H9 (cell line): ENCODE results near the gene LILRB5. TPM values are rescaled to one million over a fixed set of nuclear protein-coding genes. Genes with fewer than 3 reads are reported as not detected.

Experiments
- DNase-seq: peaks from one replicate; pipeline ENCODE4 v3.0.0-alpha.2; 2017
- H2AFZ ChIP-seq: one replicate; pipeline ENCODE4 v1.6.1; 2013; ENCODE audit warnings: mild to moderate bottlenecking, low read length, control low read depth, moderate library complexity
- H2AK5ac ChIP-seq: 2 replicates; pipeline ENCODE4 v1.6.1; 2013; ENCODE audit warnings: low read length, control low read depth, mixed read lengths; ENCODE audit not compliant: insufficient read length
- H2BK120ac ChIP-seq: one replicate; pipeline ENCODE4 v1.6.1; 2013; ENCODE audit warnings: low read depth, mild to moderate bottlenecking, low read length, control low read depth, inconsistent platforms; ENCODE audit not compliant: poor library complexity, severe bottlenecking
- H2BK12ac ChIP-seq: 2 replicates; pipeline ENCODE4 v1.6.1; 2013; ENCODE audit warnings: low read length, control low read depth, mixed read lengths, low read depth; ENCODE audit not compliant: insufficient read length
- H2BK15ac ChIP-seq: 2 replicates; pipeline ENCODE4 v1.6.1; 2013; ENCODE audit warnings: low read depth, low read length, control low read depth
- H2BK20ac ChIP-seq: one replicate; pipeline ENCODE4 v1.6.1; 2013; ENCODE audit warnings: low read depth, mild to moderate bottlenecking, low read length, control low read depth, inconsistent platforms; ENCODE audit not compliant: poor library complexity, severe bottlenecking
- H2BK5ac ChIP-seq: 2 replicates; pipeline ENCODE4 v1.6.1; 2013; ENCODE audit warnings: low read length, control low read depth, mixed read lengths; ENCODE audit not compliant: insufficient read length
- H3K14ac ChIP-seq: 2 replicates; pipeline ENCODE4 v1.6.1; 2013; ENCODE audit warnings: low read length, control low read depth; ENCODE audit not compliant: insufficient read depth
- H3K18ac ChIP-seq: 2 replicates; pipeline ENCODE4 v1.6.1; 2013; ENCODE audit warnings: low read depth, mild to moderate bottlenecking, mixed read lengths, low read length, control low read depth; ENCODE audit not compliant: insufficient read length
- H3K23ac ChIP-seq: 2 replicates; pipeline ENCODE4 v1.6.1; 2013; ENCODE audit warnings: low read length, control low read depth, mixed read lengths, low read depth; ENCODE audit not compliant: insufficient read length
- H3K23me2 ChIP-seq: 2 replicates; pipeline ENCODE4 v1.6.1; 2013; ENCODE audit warnings: low read depth, mild to moderate bottlenecking, mixed read lengths, low read length, control low read depth; ENCODE audit not compliant: insufficient read length, poor library complexity, severe bottlenecking
- H3K27ac ChIP-seq: 2 replicates; pipeline ENCODE4 v1.5.1; 2013; ENCODE audit warnings: low read length, control low read depth, mixed read lengths, low read depth; ENCODE audit not compliant: insufficient read length
- H3K27me3 ChIP-seq: 2 replicates; pipeline ENCODE4 v1.6.1; 2013; ENCODE audit warnings: low read length, control low read depth, inconsistent platforms; ENCODE audit not compliant: insufficient read depth
- H3K4ac ChIP-seq: 2 replicates; pipeline ENCODE4 v1.6.1; 2013; ENCODE audit warnings: low read depth, mild to moderate bottlenecking, control low read depth, inconsistent platforms, low read length, moderate library complexity
- H3K4me1 ChIP-seq: 2 replicates; pipeline ENCODE4 v1.6.1; 2013; ENCODE audit warnings: low read length, control low read depth, inconsistent platforms; ENCODE audit not compliant: insufficient read depth
- H3K4me2 ChIP-seq: 2 replicates; pipeline ENCODE4 v1.6.1; 2013; ENCODE audit warnings: low read length, control low read depth, mixed read lengths; ENCODE audit not compliant: insufficient read length, insufficient read depth
- H3K56ac ChIP-seq: 2 replicates; pipeline ENCODE4 v1.6.1; 2013; ENCODE audit warnings: low read depth, mild to moderate bottlenecking, mixed read lengths, low read length, control low read depth; ENCODE audit not compliant: insufficient read length
- H3K79me1 ChIP-seq: 2 replicates; pipeline ENCODE4 v1.6.1; 2013; ENCODE audit warnings: low read depth, mild to moderate bottlenecking, moderate library complexity, low read length, control low read depth, inconsistent platforms; ENCODE audit not compliant: insufficient read depth, poor library complexity, severe bottlenecking
- H3K79me2 ChIP-seq: 2 replicates; pipeline ENCODE4 v1.6.1; 2013; ENCODE audit warnings: low read length, control low read depth, inconsistent platforms; ENCODE audit not compliant: insufficient read depth
- H3K9ac ChIP-seq: 2 replicates; pipeline ENCODE4 v1.6.1; 2013; ENCODE audit warnings: low read length, control low read depth, mixed read lengths; ENCODE audit not compliant: insufficient read length; ENCODE audit errors: extremely low read depth
- H3K9me3 ChIP-seq: one replicate; pipeline ENCODE4 v1.6.1; 2013; ENCODE audit warnings: low read depth, low read length, inconsistent platforms; ENCODE audit not compliant: control insufficient read depth
- H3T11ph ChIP-seq: one replicate; pipeline ENCODE4 v1.6.1; 2013; ENCODE audit warnings: mild to moderate bottlenecking, low read length, control low read depth, inconsistent platforms
- H4K20me1 ChIP-seq: one replicate; pipeline ENCODE4 v1.6.1; 2013; ENCODE audit not compliant: control insufficient read depth, insufficient read length, insufficient read depth
- H4K5ac ChIP-seq: 2 replicates; pipeline ENCODE4 v1.6.1; 2013; ENCODE audit warnings: low read depth, mild to moderate bottlenecking, mixed read lengths, low read length, control low read depth; ENCODE audit not compliant: insufficient read length
- H4K8ac ChIP-seq: replicated peaks from 2 replicates; pipeline ENCODE4 v1.6.1; 2013; ENCODE audit warnings: low read length, control low read depth, mixed read lengths, low read depth; ENCODE audit not compliant: insufficient read length
- H4K91ac ChIP-seq: 2 replicates; pipeline ENCODE4 v1.6.1; 2013; ENCODE audit warnings: low read depth, mild to moderate bottlenecking, moderate library complexity, mixed read lengths, low read length, control low read depth; ENCODE audit not compliant: insufficient read length
- H3K27ac Mint-ChIP-seq, 3 experiments: 2 replicates in 2 of 3; 3 replicates in 1 of 3; pipeline ENCODE4 v1.8.0; 2020 to 2021; ENCODE audit warnings: mixed read lengths in 3 of 3, mild to moderate bottlenecking in 1 of 3, moderate library complexity in 1 of 3
- H3K27me3 Mint-ChIP-seq: 2 replicates; pipeline ENCODE4 v1.8.0; 2021; ENCODE audit warnings: low read depth, mild to moderate bottlenecking, moderate library complexity, mixed read lengths
- H3K36me3 Mint-ChIP-seq, 3 experiments: 2 replicates in 2 of 3; 3 replicates in 1 of 3; pipeline ENCODE4 v1.8.0; 2020 to 2021; ENCODE audit warnings: low read depth in 3 of 3, mixed read lengths in 3 of 3; ENCODE audit not compliant: insufficient read depth in 1 of 3
- H3K4me1 Mint-ChIP-seq, 2 experiments: 2 replicates each; pipeline ENCODE4 v1.8.0; 2020; ENCODE audit warnings: mixed read lengths in 2 of 2
- H3K4me3 Mint-ChIP-seq, 2 experiments: 2 replicates in 1 of 2; 3 replicates in 1 of 2; pipeline ENCODE4 v1.8.0; 2020 to 2021; ENCODE audit warnings: mild to moderate bottlenecking in 2 of 2, mixed read lengths in 2 of 2, moderate library complexity in 1 of 2
- H3K9me3 Mint-ChIP-seq, 2 experiments: 2 replicates in 1 of 2; 3 replicates in 1 of 2; pipeline ENCODE4 v1.8.0; 2020; ENCODE audit warnings: mild to moderate bottlenecking in 2 of 2, mixed read lengths in 2 of 2, moderate library complexity in 1 of 2
- WGBS: extraction: QIAGEN DNeasy Blood & Tissue Kit; methylation state at CpG from one replicate; pipeline ENCODE4 v1.1.7; 2013; ENCODE audit warnings: missing lambda C conversion rate, low lambda C conversion rate, mixed read lengths; ENCODE audit not compliant: insufficient read length; ENCODE audit errors: extremely low coverage; 5-methylcytosine and 5-hydroxymethylcytosine counted together
- total RNA-seq: library from RNA; stranded (reverse); gene quantifications from 2 replicates; pipeline ENCODE4 v1.2.1, GENCODE V29; 2021
- TF ChIP-seq, protein P1 (sequence below): fragments of 200-600 bp; sonication (generic); conservative IDR thresholded peaks from 3 replicates; pipeline ENCODE4 v1.8.0; 2021; ENCODE audit warnings: antibody characterized with exemption, mild to moderate bottlenecking

The LILRB5 gene
- total RNA-seq, 1 experiment from 2014 or later, result 0.09 TPM

DNA sequence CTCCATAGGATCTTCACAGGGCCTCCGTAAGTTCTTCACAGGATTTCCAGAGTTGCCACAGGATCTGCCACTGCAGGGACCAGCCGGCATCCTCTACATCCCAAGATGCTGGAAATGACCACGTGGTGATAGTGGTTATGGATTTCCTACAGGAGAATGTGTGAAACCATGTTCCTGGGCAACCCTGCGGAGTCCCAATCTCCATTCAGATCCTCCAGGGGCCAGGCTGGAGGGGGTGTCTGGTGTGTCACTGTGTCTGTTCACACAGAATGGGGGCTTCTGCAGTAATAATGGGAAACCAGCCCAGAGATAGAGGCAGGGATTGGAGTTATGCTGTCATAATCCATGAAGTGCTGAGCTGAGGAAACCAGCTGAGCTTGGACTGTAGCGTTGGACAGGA is 23.1 kb downstream of the LILRB5 start:
- no peak overlapping the region for H3K9ac ChIP-seq
- Mint-ChIP-seq H3K27me3 (peaks cover 88% of the 10 kb centered on the region), H3K36me3 (no peaks in the 10 kb centered on the region; a peak in 1 of 7 replicates), H3K27ac (no peak overlapping the region), H3K9me3 (peaks cover 14 to 17% of the 10 kb centered on the region in 2 experiments), H3K4me1 (peaks cover 2 to 3% of the 10 kb centered on the region in 2 experiments; a peak in 3 of 4 replicates), H3K4me3 (no peak overlapping the region; a peak in 1 of 5 replicates)
- H2AFZ ChIP-seq, result no peak overlapping the region
- no peak overlapping the region for H4K91ac ChIP-seq
- H2BK5ac ChIP-seq, result no peak overlapping the region
- DNase-seq, result no peak
- H2BK120ac ChIP-seq, result no peak overlapping the region
- WGBS, result no CpG with 5 or more reads among the region's 5 CpGs
- no peak overlapping the region for H3K27ac ChIP-seq
- no peak overlapping the region for H3K4ac ChIP-seq
- H3K56ac ChIP-seq, result no peak overlapping the region
- H3K79me1 ChIP-seq, result no peaks in the 10 kb centered on the region
- H2AK5ac ChIP-seq, result no peak overlapping the region
- H4K5ac ChIP-seq, result no peak overlapping the region
- H3K9me3 ChIP-seq, result no peaks in the 10 kb centered on the region
- no peaks in the 10 kb centered on the region for H3K4me1 ChIP-seq
- no peak overlapping the region for H3T11ph ChIP-seq
- no peak overlapping the region for H2BK20ac ChIP-seq
- peaks cover 2% of the 10 kb centered on the region; the same call in 1 of the 2 replicates for H3K27me3 ChIP-seq
- H3K18ac ChIP-seq, result no peak overlapping the region
- H4K8ac ChIP-seq, result no peak overlapping the region
- H2BK12ac ChIP-seq, result no peak overlapping the region
- no peak overlapping the region for H3K14ac ChIP-seq
- H4K20me1 ChIP-seq, result no peaks in the 10 kb centered on the region
- no peaks in the 10 kb centered on the region for H3K79me2 ChIP-seq
- H3K23ac ChIP-seq, result no peak overlapping the region
- H3K4me2 ChIP-seq, result no peak overlapping the region
- H2BK15ac ChIP-seq, result no peak overlapping the region
- H3K23me2 ChIP-seq, result no peaks in the 10 kb centered on the region
- TF ChIP-seq, protein P1, sequence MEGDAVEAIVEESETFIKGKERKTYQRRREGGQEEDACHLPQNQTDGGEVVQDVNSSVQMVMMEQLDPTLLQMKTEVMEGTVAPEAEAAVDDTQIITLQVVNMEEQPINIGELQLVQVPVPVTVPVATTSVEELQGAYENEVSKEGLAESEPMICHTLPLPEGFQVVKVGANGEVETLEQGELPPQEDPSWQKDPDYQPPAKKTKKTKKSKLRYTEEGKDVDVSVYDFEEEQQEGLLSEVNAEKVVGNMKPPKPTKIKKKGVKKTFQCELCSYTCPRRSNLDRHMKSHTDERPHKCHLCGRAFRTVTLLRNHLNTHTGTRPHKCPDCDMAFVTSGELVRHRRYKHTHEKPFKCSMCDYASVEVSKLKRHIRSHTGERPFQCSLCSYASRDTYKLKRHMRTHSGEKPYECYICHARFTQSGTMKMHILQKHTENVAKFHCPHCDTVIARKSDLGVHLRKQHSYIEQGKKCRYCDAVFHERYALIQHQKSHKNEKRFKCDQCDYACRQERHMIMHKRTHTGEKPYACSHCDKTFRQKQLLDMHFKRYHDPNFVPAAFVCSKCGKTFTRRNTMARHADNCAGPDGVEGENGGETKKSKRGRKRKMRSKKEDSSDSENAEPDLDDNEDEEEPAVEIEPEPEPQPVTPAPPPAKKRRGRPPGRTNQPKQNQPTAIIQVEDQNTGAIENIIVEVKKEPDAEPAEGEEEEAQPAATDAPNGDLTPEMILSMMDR, result no peak
